CD1c-positive myeloid dendritic cell (primary cell): ENCODE measurements around the gene KCNB1.

Experiments used
- DNase-seq: peaks from one replicate; pipeline ENCODE4 v3.0.0-alpha.2; 2016; ENCODE audit errors: extremely low spot score

Gene KCNB1

DNA sequence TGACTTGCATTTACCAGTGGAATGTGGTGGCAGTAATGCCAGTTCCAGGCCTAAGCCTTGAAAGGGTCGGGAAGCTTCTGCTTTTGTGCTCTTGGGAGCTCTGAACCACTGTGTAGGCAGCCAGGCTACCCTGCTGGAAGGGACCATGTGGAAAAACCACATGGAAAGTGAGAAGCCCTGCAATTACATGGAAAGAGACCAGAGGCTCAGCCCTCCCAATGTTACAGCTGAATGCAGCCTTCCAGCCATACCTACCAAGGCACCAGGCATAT lies 14.9 kb upstream of the KCNB1 start:
- DNase-seq, result no peak

DNA sequence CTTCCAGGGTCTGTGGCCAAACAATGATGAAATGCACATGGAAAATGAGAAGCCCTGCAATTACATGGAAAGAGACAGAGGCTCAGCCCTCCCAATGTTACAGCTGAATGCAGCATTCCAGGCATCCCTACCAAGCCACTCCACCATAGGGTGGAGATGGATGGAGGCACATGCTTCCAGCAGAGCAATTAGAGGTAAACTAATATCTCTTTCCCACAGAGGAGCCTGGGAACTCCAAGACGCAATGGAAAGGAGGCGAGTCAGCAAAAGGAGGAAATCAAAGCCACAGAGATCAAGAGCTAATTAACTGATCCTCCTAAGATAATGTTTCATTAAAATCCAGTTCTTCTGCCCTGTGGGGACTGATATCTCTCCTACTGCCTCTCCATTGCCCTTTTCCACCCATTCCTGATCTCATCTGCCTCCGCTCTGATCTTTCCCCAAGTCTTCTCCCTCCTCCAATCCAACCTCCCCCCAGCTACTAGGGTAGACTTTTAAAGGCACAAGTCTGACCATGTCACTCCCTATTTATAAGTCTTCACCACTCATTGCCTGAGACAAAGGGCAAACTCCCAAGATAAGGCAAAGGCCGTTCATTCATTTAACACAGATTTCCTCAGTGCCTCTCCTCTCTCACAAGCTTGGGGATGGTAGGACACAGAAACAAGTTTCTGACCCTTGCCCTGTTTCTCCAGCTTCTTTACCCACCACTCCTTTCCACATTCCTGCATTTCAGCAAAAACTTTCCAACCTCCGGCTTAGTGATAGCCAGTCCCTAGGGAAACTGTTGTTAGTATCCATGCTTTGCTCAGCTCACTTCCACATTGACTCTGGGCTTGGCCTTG lies 14.3 kb upstream of the KCNB1 start:
- no peak for DNase-seq

- no peak for DNase-seq
Measured at GRCh38 chr20:49496043-49496442, 13.6 kb upstream of the KCNB1 start.

- DNase-seq, result no peak
Measured at GRCh38 chr20:49490689-49491088, 8.2 kb upstream of the KCNB1 start.

- DNase-seq, result no peak
Measured at GRCh38 chr20:49489688-49490087, 7.2 kb upstream of the KCNB1 start.

GRCh38 chr20:49486064-49486463 lies 3.6 kb upstream of the KCNB1 start:
- DNase-seq, result no peak

- no peak for DNase-seq
Measured at GRCh38 chr20:49485563-49485962, 3.1 kb upstream of the KCNB1 start.

GRCh38 chr20:49484180-49485140 lies 2.0 kb upstream of the KCNB1 start:
- DNase-seq, result peak; percentile 58

DNA sequence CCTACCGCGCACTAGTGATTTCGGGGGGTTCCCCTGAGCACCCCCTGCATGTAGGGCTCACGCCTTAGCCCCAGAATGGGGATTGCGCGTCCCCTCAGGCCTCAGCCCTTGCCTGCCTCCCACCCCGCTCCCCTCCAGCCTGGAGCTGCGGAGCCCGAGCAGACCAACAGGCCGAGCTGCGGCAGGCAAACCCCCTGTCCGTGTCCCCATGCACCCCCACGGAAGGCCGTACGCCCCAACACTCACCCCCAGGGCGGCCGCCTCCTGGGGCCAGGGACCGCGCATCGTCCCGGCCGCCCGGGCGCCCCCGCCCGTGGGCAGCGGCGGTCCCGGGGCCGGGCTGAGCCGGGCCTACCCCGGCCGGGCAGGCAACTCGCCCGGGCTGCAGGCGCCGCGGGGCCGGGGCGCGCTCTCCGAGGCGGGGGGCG lies 1.2 kb upstream of the KCNB1 start:
- DNase-seq, result no peak

DNA sequence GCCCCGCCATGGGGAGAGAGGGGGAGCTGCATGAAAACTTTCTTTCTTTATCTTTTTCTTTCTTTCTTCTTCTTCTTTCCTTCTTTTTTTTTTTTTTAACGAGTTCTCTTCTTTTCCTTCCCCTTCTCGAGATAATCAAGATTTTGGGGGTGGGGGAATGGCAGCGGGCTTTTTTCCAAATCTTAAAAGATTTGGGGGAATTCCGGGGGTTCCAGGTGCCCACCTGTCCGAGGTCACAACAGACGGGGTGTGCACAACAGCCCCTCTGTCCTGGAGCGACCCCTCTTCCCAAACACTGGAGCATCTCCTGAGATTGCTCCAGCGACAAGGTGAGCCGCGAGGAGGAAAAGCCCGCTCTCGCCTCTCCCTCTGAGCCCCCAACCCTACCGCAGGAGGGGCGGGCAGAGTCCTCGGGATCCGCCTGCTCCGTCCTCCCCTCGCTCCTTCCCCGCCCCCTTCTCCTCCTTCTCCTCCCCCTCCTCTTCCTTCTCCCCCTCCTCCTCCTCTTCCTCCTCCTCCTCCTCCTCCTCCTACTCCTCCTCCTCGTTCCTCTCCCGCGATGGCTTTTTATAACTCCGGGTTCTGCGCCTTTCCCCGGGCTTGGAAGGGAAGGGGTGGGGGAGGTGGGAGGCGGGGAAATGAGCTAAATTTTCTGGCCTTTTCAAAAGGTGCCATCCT lies 689 bp upstream of the KCNB1 start:
- no peak for DNase-seq

DNA sequence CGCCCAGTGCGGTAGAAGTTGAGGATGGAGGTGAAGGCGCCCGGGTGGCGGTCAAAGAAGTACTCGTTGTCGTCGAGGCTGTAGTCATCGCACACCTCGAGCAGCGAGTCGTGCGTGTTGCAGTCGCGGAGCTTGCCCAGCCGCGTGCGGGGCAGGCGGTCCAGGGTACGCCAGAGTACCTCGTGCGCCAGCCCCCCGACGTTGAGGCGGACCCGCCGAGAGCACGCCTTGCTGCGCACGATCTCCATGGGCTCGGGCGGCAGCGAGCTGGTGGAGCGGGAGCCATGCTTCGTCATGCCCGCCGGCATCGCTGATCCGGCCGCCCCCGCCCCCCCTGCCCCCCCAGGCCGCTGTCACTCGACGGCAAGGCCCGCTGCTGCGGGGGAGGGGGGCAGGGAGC lies 295 bp downstream of the KCNB1 start:
- no peak for DNase-seq

DNA sequence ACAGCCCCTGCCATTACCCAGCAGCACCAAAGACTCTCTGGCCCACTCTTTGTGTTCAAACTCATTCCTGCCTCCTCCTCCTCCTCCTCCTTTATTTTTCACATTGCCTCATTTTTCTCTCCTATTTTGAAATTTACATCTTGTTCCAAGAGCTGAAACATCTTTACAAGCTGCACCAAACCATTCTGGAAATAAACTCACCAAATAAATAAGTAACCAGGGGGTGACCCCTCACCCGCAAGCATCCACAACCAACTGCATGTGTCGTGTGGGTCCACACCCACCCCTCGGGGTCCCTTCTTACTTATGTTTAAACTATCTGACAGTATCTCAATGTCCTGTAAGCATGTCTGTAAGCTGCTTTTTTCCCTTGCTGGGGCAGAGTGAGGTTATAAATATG lies 1.4 kb downstream of the KCNB1 start:
- no peak for DNase-seq

GRCh38 chr20:49480236-49480635 lies 2.2 kb downstream of the KCNB1 start:
- no peak for DNase-seq

GRCh38 chr20:49479785-49480184 lies 2.7 kb downstream of the KCNB1 start:
- no peak for DNase-seq

GRCh38 chr20:49478754-49479689 lies 3.4 kb downstream of the KCNB1 start:
- no peak for DNase-seq

GRCh38 chr20:49478266-49478665 lies 4.2 kb downstream of the KCNB1 start:
- no peak for DNase-seq

GRCh38 chr20:49477200-49477599 lies 5.3 kb downstream of the KCNB1 start:
- no peak for DNase-seq

DNA sequence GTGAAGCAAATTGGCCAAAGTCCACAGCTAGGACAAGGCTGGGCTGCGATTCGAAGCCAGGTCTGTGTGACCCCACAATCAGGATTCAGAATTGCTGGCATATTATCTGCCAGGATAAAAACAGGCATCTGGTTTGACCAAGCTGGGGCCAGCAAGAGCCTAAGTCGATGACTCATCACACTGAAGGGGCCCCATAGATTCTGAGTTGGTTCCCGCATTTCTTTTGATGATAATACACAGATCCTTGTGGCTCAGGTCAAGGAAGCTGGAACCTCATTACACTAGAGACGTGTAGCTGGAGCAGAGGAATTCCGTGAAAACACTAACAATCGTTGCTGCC lies 6.5 kb downstream of the KCNB1 start:
- no peak for DNase-seq

- DNase-seq, result no peak
Measured at GRCh38 chr20:49475292-49476015, 7.0 kb downstream of the KCNB1 start.

DNA sequence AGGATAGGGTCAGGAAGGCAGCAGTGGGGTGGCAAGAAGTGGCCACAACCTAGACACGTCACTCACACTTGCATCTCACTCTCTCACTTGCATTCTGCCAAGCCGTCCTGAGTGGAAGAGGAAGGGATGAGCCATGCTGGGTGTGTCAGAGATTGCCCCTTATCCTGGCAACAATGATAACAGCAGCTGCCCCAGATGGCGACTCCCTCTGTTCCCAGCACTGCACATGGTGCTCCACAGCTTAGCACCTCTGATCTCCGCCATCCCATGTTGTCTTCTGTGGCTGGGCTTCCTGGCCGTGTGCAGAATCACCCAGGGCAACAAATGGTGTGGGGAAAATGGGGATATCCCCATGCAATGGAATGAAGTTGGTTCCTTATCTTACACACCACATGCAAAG lies 11.1 kb downstream of the KCNB1 start:
- DNase-seq, result no peak

GRCh38 chr20:49470922-49471321 lies 11.5 kb downstream of the KCNB1 start:
- DNase-seq, result no peak
